NCI-H510A (cell line): ENCODE data around the gene NCOA7.
"Not testable (repeated sequence)": the region's sequence is repeated elsewhere in the genome, so short reads cannot be mapped to it uniquely, and the experiment has no call there.

ENCODE experiments used
- DNase-seq: peaks from one replicate; lab custom pipeline; 2025; lab: John Stamatoyannopoulos, UW

NCOA7 gene

DNA sequence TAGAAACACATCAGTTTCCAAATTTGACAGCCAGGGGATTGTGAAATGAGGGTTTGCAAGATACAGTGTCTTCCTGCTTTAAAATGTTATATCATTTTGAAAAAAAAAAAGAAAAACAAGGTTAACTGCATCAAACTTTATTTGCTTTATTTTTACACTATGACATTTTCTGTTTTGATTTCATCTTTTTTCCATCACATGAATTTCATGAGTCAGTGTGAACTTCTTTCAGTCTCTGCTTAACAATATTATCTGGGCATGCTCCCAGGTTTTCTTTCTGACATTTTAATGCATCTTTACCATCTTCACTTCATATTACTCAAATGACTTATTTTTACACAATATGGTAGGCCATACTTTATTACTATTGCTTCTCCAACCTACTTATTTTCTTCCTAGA lies 1.9 kb downstream of the NCOA7 start:
- no peak for DNase-seq

DNA sequence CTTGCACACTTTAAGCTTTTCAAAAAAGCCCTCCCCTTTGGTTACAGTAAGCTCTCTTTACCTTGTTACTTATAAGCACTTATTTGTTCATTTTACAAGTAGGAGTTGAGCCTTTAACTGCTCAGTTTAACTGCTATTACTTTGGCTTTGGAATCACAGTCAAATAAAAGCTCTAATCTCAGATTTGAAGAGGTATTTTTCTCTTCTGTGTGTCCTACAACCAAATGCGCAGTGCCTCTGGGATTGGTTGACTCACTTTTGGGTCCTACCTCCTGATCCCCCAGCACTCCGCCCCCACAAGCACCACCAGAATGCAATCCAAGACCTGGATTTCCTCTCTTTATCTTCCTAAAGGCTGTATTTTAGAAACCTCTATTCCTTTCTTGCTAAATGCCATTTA lies 2.5 kb downstream of the NCOA7 start:
- DNase-seq = no peak

DNA sequence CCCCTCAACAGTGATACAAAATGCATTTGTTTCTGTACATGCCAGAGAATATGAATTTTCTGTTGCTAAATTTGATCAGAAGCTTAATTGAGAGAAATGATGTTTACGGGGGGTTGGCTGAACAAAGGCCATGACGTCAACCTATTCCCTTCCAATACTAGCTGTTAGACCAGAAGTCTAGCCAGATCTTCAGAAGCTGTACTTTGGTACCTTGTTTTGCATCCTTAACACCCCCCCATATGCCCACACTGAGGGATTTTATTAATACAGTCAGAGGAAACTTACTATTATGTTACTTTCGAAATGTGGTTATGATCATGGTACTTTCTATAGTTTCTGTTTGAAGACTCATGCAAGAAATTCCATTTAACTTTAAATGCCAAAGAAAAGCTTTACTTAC lies 3.1 kb downstream of the NCOA7 start:
- DNase-seq = no peak

DNA sequence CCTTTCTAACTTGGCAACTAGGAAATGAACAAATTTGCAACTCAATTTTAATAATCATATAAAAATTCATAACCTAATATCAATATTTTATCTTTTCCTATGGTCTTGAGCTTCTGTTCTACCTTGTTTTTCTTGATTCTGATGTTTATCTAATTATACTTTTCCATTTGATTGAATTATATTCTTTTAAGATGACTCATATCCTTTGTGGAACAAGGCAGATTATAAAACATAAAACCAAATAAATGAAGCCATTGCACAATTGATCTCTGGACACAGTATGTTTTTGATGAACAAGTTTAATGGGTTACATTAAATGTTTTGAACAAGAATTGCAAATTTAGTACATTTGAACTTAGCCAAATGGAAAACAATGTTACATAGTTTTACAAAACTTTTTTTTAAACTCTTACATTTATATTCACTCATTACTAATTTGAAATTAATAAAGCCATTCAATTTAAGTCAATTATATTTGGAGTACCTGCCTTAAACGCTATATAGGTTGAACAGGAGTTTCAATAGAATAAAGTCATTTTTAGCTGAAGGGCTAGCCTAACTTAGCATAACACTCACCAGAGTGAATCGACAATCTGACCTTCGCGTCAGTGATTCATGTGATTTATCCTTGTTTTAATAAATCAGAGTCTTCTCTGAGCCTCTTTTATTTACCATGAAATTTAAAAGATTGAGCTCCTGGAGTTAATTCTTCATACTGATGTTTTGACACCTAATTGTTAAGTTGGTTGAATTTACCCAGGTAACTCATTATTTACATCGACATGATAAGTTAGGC lies 3.8 kb downstream of the NCOA7 start:
- no peak for DNase-seq

DNA sequence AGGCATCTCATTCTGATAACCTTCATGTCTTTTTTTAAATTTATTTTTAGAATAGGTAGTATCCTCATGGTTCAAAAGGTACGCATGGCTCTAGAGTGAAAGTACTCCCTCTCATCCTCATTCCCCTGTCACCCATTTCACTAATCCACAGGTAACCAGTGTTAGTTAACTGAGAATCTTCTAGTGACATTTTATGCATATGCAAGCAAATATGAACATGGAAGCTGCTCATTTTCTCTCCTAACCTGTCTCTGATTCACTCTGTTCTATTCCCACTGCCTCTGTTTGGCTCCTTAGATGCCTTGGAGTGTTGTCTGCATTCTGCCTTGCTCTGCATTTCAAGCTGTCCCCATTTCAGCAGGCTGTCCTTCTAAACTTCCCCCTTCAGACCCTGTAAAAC lies 4.5 kb downstream of the NCOA7 start:
- DNase-seq = no peak

DNA sequence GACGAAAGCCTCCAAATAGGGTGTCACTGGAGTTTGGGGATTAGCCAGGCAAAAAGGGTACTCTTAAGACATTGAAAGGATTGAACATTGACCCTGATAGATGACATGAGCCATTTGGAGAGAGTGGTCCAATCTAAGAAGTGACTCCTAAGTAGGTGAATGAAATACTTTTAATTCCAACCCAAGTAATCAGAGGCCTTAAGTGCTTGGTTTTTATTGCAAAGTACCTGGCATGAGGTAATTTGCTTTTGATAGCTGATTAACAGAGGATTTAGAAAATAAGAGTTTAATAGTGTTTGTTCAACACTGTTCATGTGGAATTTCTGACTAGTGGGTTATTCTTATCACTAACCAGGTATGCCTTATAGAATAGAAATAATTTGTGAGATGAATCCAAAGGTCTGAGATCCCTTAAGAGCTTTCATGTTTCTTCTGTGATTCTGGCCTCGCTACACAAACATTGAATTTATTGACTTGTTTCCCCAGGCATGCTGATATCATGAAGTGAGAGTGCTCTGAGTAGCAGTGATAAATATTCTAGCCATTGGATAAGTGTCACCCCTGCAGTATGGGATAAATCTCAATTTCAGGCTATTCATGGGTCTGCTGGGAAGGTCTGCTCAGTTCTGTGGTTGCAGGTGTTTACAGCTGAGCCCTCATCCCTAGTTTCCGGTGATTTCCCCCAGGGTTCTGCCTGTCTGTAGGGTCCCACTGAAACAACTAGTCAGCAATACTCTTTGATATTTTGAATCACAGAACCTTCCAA lies 6.5 kb downstream of the NCOA7 start:
- no peak for DNase-seq

DNA sequence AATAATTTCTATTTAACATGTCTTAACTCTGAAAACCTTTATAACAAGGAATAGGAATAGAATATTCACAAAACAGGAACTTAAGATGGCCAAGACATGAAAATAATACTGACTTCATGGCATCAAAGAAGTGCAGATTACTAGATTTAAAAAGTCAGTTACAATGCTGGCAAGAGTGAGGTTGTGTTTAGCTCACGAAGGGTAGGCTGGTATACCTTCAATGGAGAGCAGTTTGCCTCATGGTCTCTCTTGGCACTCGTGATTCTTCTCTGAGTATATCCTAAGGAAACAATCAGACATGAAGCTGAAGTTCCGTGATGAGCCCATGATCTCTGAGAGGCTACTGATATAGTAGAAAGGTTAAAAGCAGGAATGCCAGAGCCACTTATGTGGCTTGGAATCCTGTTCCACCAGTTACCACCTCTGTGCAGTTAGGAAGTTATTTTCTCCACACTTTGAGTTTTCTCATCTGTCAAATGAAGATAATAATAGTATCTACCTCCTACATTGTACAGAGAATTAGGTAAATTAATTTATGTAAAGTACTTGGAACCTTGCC lies 7.2 kb downstream of the NCOA7 start:
- no peak for DNase-seq

DNA sequence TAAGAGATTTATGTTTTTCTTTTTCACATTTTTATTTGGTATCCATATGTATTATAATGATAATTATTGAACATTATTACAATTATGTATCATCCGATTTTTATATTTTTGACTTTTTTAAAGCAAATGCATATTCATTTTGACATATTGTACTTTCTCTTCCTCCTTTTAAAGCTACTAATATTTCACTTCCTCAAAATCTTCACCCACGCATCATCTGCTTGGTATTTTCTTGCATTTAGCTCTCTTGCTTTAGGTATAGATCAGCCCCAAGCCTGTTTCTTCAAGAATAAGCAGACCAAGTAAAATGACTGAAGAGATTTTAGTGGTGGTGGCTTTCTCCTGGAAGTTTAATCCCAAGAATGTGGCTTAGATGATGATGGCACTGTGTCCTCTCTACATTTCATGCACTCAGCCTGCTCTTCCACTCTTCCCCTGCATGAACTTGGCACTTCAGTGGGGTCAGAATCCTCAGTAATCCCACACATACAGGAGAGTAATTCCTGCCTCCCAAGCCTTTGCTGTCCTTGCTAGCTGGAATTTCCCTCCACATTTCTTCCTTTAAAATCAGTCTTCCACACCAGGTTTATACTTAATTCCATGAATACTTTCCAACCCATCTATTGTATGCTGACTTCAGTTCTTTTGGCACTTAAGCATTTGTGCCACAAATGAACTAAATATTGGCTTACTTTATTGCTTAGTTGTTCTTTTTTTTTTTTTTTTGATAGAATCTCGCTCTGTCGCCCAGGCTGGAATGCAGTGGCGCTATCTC lies 8.2 kb downstream of the NCOA7 start:
- no peak for DNase-seq

DNA sequence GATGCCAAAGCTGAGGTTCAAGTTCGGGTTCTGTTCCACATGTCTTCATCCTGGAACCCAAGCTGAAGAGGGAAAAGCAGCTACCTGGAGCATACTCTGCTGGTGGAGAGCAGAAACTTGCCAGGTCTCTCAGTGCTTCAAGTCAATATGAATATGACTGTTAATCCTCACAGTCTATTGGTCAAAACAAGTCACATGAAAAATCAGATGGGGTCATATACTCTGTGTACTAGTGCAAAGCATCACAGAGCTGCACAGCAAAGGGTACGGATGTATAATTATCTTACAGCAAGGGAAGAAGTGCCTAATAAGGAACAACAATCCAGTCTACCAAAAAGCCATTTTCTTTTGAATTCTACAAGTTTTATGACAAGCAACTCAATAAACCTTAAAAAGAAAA lies 11.6 kb downstream of the NCOA7 start:
- no peak for DNase-seq

DNA sequence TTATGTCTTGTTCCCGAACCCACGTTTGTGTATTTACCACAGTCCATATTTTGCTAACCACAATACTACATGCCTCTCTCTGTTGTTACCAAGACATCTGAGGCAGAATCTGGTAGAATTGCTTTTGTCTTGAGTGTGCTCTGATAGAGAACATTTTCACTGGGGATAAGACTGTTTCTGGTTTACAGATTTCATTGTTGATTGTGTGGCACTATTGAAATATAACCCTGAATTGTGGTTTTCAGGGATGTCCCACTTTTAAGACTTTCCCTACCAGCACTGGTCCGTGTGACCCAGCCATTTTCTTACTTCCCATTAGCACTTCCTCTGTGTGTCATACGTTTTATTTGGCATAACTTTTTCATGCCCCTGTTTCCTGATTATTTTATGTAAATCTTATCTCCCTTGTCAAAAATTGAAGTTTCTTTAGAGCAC lies 12.2 kb downstream of the NCOA7 start:
- DNase-seq = no peak

DNA sequence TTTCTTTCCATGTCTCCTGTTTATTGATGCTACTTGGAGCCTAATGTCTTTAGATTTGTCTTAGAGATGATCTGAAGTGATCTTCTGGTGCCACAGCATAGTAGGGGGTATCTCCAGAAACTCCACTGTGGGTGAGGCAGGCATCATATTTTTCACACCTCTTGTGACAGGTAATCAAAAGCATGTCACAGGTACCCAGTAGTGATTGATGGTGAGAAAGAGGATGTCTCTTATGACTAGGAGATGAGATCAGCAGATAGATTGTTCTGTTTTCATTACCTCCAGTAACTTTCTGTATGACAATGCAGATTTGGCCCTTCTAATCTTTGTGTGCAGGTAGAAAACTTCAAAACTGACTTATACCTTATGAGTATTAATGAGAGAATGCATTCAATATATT lies 13.5 kb downstream of the NCOA7 start:
- no peak for DNase-seq

DNA sequence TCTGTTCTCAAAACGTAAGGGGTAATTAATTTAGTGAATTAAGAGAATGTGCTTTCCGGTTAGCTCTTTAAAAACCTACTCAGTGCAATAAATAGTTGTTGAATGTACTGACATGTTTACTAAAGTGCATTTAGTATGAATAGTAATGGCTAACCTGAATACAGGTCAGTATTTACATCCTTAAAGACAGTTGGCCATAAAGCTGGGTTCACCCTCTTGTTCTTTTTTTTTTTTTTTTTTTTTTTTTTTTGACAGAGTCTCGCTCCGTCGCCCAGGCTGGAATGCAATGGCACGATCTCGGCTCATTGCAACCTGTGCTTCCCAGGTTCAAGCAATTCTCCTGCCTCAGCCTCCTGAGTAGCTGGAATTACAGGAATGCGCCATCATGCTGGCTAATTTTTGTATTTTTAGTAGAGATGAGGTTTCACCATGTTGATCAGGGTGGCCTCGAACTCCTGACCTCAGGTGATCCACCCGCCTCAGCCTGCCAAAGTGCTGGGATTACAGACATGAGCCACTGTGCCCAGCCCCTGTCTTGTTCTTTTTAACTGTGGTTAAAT lies 14.2 kb downstream of the NCOA7 start:
- DNase-seq = not testable (repeated sequence)

DNA sequence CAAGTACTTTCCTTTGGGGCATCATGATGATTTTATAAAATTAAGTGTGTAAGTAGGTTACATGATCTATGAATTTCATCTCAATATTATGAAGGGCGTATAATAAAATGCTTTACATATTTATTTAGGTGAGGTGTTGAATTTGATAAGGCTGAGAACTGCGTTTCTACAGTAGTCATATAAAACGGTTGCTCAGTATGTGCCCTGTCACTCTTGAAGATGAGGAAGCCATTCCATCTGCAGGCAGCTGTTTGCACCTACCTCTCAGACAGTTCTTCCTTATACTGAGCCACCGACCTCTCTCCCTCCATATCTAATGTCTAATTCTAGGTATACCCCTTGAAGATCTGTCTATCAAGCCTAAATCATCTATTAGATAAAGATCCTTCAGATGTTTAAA lies 16.1 kb downstream of the NCOA7 start:
- DNase-seq = no peak

DNA sequence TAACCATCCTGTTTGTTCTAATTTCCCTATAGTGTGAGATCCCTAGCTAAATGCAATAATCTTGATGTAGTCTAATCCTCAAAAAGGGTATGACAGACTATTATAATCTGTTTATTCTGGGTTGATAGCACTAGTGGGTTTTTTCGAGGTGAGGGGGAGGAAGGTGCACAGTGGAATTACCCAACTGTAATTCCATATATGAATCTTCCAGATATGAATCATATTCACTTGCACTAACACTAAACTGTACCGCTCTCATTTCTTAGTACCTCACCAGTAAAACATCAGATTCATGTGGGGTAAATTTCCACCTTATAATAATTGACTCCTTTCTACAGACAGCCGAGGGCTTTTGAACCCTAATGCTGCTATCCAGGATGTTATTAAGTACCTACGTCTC lies 16.5 kb downstream of the NCOA7 start:
- DNase-seq = no peak

DNA sequence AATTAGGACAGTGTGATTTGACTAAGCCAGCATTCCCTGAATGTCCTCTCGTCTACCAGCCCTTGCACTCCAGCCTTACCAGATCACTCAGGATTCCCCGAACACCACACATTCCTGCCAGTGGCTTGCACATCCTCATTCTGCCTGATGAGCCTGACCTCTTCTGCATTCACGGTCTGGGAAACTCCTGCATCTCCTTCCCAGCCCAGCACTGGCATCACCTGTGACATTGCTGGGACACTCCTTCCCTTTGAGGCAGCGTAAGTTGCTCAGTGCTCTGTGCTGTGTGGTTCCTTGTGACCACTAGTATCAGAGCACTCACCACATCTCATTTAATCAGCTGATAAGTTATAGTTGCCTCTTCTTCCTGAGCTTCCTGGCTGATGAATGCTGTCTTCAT lies 17.3 kb downstream of the NCOA7 start:
- no peak for DNase-seq

DNA sequence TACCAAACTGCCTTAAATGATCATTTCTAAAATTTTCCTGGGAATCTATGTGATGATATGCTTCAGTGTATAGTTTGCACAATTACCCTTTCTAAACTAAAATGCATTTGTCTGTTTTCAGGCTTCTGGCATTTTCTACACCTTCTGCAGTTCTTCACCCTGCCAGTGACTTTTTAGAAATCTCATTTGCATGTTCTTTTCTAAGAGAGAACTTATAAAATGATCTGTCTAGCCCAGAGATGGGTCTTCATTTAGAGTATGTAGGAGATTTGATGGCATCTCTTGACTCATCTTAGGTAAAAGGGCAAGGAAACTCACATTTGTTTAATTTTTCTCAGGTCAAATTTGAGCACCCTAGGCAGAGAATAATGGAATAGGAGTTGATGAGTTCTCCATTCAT lies 17.8 kb downstream of the NCOA7 start:
- no peak for DNase-seq

DNA sequence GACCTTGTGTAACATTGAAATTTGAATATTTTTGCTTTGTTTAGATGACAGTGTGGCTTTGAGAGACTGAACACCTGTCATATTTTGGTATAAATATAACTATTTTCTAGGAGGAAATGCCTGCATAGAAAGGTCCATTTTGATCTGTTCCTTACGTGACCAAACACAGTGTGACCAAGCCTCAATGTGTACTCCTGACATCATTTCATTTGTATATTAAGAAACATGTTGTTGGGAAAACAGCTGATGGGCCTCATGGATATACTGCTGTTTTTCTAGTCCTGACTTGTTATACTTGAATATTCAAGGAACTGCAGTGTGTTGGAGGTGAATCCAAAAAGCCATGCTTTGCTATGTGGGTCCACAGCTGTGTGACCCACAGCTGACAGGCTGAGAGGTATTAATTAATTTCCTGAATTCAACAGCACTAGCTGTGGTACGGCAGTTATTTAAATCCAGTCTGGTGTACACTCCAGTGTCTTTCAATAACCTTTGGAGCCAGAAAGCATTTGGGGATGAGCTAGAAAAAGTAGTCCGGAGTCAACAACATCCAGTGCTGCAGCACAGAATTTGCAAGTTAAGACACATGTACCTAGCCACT lies 18.9 kb downstream of the NCOA7 start:
- DNase-seq = no peak

DNA sequence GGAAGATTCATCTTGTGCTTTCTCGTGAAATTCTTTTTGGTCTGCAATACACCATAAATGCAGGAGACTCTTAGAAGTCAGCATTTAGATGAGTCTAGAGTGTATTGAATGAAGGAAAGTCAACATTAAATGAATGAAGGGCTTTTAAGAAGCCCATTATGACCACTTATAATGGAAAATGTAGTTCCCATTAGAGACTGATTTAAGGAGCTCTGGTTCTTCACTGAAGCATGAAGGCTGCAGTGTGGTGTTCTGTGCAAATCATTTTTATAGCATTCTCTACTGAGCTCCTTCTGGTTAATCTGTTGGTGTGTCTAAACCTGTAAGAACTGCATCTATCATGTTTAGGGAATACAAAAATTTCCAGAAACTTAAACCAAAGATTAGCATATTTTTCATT lies 19.7 kb downstream of the NCOA7 start:
- DNase-seq = no peak

DNA sequence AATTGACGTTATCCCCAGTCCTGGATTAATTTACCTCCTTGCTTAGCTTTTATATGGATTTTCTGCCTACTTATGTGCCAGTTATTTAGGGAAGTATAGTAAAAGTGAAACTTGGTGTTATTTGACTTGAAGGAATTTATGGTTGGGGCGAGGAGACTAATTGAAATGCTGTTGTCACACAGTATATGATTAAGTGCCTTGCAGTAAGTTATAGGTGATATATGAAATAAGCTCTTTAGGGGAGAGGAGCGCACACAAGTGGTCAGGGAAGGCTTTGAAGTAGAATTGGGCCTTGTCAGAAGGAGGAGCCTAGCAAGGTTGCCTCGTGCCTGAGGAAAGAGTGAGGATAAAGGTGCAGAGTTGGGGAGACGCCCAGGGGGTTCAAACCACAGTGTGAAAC lies 20.5 kb downstream of the NCOA7 start:
- DNase-seq = no peak

DNA sequence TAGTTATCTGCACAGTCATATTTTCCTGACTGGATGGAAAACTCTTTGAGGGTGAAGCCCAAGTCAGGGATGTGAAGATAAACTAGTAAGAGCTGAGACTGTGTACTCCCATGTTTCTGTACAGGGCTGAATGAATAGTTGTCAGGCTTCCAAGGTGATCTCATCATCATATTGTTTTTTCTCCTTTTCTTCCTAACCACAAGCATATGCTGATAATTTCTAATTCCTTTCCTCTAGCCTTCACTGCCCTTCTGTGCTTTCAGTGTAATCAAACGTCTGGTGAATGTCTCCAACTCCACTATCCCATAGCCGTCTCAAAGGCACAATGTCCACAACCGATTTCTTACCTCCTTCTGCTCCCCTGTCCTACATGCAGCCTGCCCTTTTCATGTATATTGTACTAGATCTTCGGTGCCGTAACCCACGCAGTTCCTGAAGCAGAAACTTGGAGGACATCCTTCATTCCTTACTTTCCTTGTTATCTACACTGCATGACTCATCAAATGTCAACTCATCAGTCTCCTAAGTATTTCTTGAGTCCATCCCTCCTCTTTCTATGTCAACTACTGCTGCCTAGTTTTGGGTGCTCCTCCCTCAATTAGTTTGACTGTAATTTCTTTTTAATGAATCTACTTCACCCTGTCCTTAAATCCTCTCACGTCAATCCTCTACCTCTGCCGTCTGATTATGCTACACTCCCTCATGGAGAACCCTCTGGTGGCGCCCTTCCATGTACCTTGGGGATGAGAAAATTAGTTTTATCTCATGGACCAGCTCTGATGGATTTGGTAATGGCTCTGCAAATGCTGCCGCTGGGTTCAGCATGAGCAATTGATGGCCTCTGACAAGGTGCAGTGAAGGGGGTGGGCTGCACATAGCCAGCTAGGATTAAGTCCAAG lies 21.9 kb downstream of the NCOA7 start:
- DNase-seq = no peak

DNA sequence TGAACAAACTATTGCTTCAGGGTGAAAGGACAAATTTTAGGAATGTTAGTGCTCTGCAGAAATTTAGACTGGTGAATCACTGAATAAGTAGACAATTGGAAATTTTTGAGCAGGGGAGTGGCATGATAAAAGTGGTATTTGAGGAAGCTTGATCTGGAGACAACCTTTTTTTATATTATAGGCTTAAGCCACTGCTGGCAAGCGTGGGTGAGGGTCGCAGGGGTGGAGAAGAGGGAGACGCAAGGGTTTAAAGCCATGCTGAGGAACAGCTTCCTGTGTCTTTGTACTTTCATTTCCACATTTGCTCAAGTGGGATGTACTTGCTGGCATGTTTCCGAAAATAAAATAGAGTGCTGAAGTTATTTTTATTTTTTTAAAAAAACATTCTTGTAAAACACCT lies 23.7 kb downstream of the NCOA7 start:
- no peak for DNase-seq
